Measurements from ENCODE around the gene TRIL.

TRIL gene

DNA sequence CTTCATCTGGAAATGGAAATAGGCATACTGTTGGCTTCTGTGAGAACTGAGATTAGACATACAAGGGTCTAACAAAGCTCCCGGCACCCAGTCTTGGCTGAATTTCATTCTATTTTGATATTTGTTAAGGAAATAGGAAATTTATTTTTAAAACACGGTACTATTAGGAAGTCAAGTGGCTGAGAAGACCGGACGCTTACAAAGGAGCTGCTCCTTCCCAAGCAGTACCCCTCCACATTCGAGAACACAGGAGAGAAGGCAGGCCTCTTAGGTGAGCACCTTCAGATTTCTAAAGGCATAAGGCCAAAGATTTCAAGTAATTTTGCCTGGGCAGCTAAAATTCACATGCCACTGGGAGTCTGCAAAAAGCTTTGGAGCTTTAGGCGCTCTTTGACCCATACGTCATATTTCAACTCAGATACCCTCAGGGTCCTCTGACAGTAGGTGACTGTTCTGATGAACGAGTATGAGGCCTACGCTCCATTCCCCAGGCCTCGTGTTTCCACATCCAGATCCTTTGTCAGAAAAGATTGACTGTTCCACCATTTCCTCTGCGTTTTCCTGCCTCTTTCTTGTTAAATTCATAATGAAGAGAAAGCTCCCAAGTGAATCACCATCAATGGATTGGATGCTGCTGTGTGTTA lies 17.3 kb downstream of the TRIL start:
- DNase-seq (ENCODE audit: low read depth), result no peak

- DNase-seq (ENCODE audit: low read depth), result no peak
Observed at GRCh38 chr7:28939844-28940544, 18.1 kb downstream of the TRIL start.

GRCh38 chr7:28939367-28939766 lies 18.8 kb downstream of the TRIL start:
- DNase-seq (ENCODE audit: low read depth), result no peak

- no peak for DNase-seq (ENCODE audit: low read depth)
Observed at GRCh38 chr7:28937619-28938018, 20.5 kb downstream of the TRIL start.

DNA sequence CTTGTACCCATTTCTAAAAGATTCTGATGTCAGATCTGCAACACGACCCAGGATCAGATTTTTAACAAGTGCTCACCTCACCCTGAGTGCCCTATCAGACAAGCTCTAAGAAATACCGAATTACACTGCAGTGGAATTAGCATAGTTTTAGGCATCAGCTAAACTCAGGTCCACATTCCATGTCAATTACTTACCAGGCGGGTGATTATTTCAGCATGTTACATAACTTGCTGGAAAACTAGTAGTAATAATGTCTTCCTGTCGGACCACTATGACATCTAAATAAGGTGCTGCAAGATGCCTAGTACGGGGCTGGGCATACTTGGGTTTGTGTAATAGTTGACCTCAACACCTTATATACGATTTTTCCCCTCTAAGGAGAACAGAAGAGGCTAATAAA lies 21.0 kb downstream of the TRIL start:
- DNase-seq (ENCODE audit: low read depth), result no peak

GRCh38 chr7:28933846-28934320 lies 24.2 kb downstream of the TRIL start:
- no peak for DNase-seq (ENCODE audit: low read depth)

DNA sequence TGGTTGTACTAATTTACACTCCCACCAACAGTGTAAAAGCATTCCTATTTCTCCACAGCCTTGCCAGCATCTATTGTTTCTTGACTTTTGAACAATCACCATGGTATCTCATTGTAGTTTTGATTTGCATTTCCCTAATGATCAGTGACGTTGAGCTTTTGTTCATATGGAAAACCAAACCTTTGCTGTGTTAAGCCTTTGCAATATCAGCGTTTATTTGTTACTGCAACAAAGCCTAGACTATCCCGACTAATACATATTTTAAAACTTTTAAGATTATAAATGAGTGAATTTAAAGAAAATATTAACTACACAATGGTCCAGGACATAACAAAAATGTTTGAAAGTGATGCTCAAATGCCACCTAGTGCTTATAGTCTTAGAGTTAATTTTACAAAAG lies 26.6 kb downstream of the TRIL start:
- DNase-seq (ENCODE audit: low read depth), result no peak

DNA sequence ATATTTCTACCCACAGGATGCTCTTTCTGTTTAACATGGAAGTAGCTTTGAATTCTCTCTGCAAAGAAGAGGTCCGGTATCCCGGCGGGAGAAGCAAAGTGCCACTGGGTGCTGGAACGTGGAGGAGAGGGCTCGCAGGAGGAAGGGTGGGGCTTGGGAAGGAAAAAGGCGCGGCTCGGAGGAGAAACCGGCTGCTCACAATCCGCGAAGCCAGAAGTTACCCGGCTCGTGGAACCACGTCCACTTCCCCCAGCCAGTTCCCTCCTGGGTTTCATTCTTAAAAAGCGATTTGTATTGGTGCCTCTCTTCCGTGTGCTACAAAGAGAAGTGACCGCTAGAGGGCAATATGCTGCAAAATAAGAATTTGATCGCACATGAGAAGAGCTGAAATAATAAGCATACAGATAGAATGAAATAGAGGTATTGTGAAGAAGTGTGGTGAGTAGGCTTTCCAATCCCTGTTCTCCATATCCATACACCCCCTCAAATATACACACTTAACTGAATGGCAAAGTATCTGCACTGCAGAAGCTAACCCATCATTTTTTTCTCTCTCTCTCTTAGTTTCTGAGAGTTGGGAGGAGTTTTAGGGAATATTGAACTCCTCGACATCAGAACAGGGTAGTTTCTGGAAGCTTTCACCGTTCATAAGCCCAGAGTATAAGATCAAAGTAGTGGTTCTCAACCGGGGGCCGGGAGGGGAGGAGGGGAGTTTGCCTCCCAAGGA lies 31.1 kb downstream of the TRIL start:
- DNase-seq (ENCODE audit: low read depth), result peak; percentile 13

DNA sequence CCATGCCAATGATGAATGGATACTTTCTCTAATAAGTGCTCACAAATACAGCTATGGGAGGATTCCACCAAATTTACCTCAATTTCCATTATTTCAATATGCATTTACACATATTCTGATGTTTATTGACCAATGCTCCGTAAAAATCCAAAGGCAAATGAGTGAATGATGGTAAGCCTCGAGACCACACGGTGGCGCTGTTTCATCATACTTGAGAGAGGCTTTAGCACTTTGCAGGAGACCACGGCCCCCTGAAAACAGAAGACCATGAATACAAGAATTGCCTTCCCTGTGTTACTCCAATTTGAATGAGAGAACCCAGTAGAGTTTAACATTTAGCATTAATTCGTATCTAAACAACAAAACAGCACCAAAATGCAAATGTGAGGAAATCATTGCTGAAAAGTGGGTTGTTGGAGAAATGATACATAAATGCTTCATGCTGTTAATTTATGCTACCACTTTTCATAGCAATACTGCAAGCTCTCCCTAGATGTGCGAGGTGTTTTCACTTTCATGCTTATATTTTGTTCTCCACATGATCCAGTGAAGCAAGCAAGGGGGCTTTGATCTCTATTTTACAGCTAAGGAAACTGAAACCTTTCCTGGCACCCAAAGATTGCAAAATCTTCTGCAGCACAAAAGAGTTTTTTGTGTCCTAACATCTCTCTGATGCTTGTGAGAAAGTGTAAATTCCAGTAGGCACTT lies 35.4 kb downstream of the TRIL start:
- DNase-seq (ENCODE audit: low read depth), result peak; percentile 32

GRCh38 chr7:28921822-28922221 lies 36.3 kb downstream of the TRIL start:
- DNase-seq (ENCODE audit: low read depth), result no peak

DNA sequence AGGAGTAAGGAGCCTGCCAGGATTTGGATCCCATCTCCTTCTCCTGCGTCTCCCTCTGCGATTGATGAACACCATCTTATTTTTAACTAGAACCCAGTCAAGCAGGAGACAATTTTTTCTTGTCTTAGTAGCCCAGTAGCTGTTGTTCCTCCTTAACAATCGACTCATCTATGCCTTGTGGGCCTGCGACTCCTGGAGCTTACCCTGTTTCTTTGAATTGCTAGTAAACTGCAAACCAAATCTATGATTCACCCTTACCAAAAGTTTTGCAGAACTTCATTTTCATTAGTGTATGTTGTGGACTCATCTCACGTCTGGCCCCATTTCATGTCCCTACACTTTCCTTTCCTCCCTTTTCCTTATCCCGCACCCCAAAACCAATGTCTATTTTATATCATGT lies 37.7 kb downstream of the TRIL start:
- no peak for DNase-seq (ENCODE audit: low read depth)

GRCh38 chr7:28919510-28919909 lies 38.6 kb downstream of the TRIL start:
- DNase-seq (ENCODE audit: low read depth), result no peak

- DNase-seq (ENCODE audit: low read depth), result no peak
Observed at GRCh38 chr7:28908775-28909174, 49.4 kb downstream of the TRIL start.

- no peak for DNase-seq (ENCODE audit: low read depth)
Observed at GRCh38 chr7:28905464-28905863, 52.7 kb downstream of the TRIL start.

DNA sequence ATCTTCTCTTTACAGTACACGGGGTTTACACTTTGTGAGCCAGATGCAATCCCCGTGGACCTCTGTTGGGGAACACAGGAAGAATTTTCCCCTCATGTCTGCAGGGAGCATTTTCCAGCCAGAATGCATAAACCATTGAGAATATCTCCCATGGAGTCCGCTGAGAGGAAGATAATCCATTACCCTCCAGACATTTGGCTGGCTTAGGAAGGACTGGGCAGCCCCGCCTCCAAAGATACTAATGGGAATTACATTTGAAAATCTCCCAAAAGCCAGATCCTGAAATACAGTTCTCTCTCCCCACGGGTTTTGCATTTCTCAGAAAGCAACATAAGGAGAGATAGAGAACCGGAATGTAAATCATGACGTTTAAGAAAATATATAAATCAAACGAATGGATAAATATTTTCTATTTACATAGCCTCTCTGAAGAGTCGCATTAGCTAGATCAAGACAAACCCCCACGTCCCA lies 53.5 kb downstream of the TRIL start:
- no peak for DNase-seq (ENCODE audit: low read depth)

DNA sequence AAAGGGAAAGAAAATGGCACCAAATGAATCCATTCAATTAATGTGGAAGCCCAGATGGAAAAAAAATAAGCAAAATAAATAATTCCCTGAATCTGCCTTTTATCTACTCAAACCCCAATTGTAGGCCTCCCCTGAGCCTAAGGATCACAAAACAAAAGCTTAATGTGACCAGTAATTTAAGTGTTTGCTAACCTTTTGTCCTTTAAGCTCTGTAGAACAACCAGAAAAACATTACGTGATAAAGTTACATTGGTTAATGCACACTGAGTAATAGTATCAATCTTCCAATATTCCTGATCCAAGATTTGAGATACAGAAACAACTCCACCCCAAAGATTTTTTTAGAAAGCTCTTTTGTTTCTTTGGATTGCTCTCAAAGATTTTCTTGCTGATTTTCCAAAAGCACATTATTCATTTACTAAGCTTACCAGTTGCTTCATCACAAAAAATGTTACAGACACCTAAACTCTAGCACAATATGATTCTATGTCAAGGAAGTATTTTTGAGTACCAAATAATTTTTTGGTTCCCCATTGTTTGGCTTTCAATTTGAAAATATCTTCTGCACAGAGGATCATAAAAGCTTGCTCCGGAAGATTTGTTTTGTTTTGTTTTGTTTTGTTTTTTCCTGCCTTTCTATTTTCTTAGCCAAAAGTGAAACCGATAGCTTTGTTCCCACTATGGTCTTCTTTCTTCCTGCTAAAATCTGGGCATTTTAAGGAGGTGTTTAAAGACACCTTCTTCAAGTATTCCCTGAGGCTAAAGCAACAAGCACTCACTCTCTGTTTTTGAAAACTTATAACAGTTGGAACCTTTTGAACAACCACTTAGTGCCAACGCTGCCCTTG lies 54.2 kb downstream of the TRIL start:
- no peak for DNase-seq (ENCODE audit: low read depth)

Data from activated T-helper 9 cell treated with anti-CD3 and anti-CD28 coated beads, Interleukin-2, amount 50 U/mL, for 16 hours (primary cell).